GM18873 (cell line): ENCODE results near the gene DNER.
A peak's percentile ranks its signal among the peaks of the same experiment; 100 is the strongest.
"Not testable (repeated sequence)": the region's sequence is repeated elsewhere in the genome, so short reads cannot be mapped to it uniquely, and the experiment has no call there.

Experiments
- ATAC-seq: cut with Tn5 transposase; IDR thresholded peaks from one replicate; pipeline ENCODE4 v1.9.1; 2021; ENCODE audit warnings: mild to moderate bottlenecking, moderate library complexity, moderate number of reproducible peaks; ENCODE audit not compliant: unreplicated experiment, low FRiP score

Gene DNER

GRCh38 chr2:229520691-229521096 lies 193.7 kb downstream of the DNER start:
- ATAC-seq: no peak

DNA sequence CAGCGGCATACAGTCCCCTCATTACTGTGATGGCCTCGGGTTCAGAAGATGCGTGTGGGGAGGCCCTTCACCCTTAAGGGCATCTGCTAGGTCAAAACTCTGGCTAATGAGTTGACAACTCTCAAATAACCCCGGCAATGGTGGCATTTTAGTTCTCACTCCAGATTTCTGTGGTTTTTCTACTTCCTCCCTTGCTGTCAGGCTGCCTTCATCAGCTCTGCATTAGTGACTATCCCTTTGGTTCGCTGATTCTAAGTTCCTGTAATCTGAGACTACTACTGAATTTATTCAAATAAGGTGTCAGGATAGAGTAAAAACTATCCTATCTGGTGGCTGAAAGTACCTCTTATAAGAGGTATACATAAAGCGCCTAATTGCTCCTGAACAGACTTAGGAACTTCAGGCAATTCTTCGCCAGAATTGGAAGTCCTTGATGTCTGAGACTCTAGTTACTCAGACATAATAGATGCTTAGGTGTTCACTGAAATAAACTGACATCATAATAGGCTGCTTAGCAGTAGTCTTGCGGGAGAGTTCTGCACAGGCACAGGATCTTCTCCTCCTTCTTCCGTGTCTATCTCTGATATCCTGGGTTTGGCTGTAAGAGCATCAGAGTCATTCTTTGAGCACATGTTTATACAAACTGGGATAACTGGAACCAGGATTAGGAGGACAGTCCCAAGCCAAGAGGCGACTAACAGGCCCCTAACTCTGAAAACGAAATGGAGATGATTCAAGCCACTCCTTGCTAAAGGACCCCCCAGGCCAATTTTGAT lies 194.5 kb downstream of the DNER start:
- ATAC-seq: peak; percentile 43

DNA sequence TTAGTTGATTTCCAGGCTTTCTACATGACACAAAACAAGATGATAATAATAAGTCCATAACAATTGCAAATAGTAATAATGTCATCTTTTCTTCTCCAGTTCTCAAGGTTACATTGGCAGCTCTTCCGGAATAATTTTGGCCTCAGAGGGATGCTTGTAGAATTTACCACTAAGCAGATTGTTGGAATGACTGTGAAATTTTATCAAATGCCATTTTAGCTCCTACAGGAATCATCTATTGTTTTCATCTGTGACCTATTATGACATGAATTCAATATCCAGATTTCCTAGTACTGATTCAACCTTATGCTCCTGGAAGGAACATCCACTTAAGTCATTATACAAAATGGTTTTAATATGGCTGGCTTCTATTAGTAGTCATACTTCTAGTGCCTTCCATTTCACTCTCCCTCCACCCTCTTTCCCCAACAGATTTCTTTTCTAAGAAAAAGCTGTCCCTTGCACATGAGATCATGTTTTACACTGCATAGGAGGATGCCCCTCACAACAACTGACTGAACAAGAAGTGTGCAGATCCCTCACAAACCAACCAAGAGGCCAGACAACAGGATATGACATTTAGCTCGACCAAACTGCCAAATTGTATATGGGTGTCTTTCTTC lies 200.0 kb downstream of the DNER start:
- ATAC-seq: no peak

DNA sequence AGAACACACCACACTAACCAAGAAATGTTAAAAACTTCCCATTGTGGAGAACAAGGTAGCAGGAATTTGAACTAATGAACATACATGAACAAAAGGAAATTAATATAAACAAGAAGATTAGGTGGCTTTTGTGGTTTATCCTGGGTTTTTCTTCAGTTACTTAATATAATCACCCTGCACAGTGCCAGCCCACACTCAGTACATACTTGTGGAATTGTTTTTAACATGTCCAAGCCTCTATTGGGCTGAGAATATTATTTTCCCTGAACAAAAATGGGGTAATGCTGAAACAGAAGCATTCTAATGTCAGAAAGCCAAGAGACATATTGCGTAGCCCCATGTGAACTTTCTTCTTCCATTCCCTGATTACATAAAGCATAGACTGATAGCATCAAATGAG lies 202.8 kb downstream of the DNER start:
- ATAC-seq: no peak

- ATAC-seq: not testable (repeated sequence)
Observed at GRCh38 chr2:229506699-229507098, 207.7 kb downstream of the DNER start.

GRCh38 chr2:229501051-229501794 lies 213.1 kb downstream of the DNER start:
- no peak for ATAC-seq

- no peak for ATAC-seq
Observed at GRCh38 chr2:229492034-229492433, 222.3 kb downstream of the DNER start.

DNA sequence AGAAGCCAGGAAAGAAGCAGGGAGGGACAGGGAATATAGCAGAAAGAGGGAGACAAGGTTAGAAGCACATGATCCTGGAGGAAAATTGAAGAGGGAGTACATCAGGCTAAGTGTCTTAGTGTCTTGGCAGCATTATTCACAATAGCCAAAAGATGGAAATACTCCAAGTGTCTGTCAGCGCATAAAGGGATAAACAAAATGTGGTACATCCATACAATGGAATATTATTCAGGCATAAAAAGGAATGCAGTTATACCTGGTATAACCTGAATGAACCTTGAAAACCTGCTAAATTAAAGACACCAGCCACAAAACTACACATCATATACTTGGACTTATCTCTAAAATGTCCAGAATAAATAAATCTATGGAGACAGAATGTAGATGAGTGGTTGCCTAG lies 224.2 kb downstream of the DNER start:
- no peak for ATAC-seq

DNA sequence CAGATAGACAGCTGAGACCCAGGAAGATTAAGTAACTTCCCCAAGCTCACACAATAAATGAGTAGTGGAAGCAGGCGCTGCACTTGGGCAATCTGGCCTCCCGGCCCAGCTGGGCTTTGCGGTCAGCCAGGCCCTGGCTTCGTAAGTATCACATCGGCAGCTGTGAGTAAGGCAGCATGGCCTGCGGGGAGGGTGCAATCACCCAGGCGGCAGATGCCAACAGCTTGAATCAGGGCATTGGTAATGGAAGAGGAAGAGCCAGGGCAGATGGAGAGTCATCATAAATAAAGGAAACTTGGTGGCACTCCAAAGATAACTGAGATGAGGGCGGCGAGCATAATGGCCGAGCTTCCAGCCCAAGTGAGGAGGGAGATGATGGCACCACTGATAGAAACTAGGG lies 225.3 kb downstream of the DNER start:
- no peak for ATAC-seq

DNA sequence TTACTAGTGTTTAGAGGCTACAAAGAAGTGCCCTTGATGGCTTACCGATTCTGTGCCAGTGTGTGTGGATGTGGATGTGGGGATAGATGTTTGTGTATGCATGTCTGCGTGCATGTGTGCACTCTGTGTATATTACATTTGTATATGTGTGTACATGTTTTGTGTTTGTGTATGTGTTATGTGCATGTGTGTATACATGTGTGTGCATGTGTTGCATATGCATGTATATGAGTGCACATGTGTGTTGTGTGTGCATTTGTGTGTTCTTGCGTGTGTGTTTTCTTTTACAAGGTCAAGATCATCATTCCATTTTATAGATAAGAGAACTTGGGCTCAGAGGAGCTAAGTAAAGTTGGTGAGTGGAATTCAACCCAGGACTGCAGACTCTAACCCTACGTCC lies 226.1 kb downstream of the DNER start:
- ATAC-seq: no peak

GRCh38 chr2:229486673-229487072 lies 227.7 kb downstream of the DNER start:
- no peak for ATAC-seq

GRCh38 chr2:229485857-229486256 lies 228.5 kb downstream of the DNER start:
- no peak for ATAC-seq

- no peak for ATAC-seq
Observed at GRCh38 chr2:229477269-229477755, 237.0 kb downstream of the DNER start.

DNA sequence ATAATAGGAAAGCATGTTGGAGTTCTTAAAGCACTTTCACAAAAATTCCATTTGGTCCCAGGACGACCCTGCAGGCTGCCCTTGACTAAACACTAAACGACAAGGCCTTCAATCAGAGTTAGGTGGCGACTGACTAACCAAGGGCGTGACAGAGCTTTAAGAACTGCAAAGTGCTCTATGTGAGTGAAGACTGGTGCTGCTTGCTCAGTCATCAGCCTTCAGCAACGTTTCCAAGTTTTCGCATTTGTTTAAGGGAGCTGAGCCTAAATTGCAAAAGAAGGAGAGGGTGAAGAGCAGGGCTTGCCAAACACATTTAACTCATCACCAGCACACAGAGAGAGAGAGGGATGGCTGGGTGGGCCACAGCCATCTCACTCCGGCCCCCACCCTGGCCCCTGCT lies 238.6 kb downstream of the DNER start:
- no peak for ATAC-seq

- ATAC-seq: no peak
Observed at GRCh38 chr2:229474125-229474524, 240.2 kb downstream of the DNER start.

- no peak for ATAC-seq
Observed at GRCh38 chr2:229470781-229471180, 243.6 kb downstream of the DNER start.

GRCh38 chr2:229467783-229468182 lies 246.6 kb downstream of the DNER start:
- ATAC-seq: no peak

DNA sequence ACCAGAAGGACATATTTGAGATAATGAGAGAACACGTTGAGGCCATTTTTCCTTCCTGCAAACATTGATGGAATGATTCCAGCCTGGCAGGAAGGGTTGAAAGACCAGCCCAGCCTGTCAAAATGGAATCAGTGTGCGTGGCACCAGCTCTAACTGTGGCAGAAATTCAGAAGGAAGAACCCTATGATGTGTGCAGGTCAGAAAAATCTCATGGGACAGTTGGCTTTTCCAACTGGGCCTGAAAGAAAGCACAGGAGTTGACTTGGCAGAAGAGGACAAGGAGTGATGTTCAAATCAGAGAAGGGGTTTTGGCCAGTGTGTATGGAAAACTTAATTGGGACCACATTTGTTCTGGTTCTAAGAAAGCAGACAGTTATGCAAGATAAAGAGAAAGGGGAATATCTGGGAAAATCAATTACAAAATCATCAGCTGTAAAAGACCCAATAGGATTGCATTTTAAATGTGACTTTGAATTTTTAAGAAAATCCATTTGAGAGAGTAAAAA lies 250.5 kb downstream of the DNER start:
- no peak for ATAC-seq

DNA sequence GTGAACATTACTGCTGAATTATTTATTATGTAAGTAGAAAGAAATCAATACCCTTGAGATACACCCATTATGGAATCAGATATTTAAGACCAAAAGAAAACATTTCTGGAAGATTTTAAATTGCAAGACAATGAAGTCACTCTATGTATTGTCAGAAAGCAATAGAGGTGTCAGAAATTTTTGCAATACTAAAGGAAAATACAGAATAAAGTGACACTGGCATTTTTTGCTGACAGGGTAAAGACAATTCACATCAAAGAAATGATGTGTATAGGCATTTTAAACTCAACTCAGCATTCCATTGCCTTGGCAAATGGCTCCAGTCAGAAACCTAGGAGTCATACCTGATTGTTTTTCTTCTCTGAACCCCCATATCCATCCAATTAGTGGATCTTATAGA lies 252.2 kb downstream of the DNER start:
- no peak for ATAC-seq

GRCh38 chr2:229456091-229456490 lies 258.3 kb downstream of the DNER start:
- ATAC-seq: no peak

GRCh38 chr2:229454934-229455631 lies 259.3 kb downstream of the DNER start:
- no peak for ATAC-seq
